HepG2 (cell line): ENCODE results near the gene PHKB.

ENCODE experiments used
- BCL3 ChIP-seq: sonication (generic); formaldehyde crosslinking; IDR thresholded peaks from 2 replicates; pipeline ENCODE4 v1.5.1; 2020; ENCODE audit warnings: mild to moderate bottlenecking, missing genetic modification reagents, moderate library complexity
- CBX5 ChIP-seq: sonication (generic); formaldehyde crosslinking; IDR thresholded peaks from 2 replicates; pipeline ENCODE4 v1.4.0; 2020; ENCODE audit warnings: missing genetic modification reagents, borderline replicate concordance
- CTCF ChIP-seq: sonication (generic); formaldehyde crosslinking; IDR thresholded peaks from 2 replicates; pipeline ENCODE4 v1.5.0; 2020; ENCODE audit warnings: mild to moderate bottlenecking, missing genetic modification reagents, moderate library complexity
- GTF2F1 ChIP-seq: fragments of 150-350 bp; IDR thresholded peaks from 2 replicates; pipeline ENCODE4 v1.6.1; 2014; ENCODE audit warnings: low read length
- HDAC6 ChIP-seq: fragments of 200-600 bp; sonication (generic); IDR thresholded peaks from 2 replicates; pipeline ENCODE4 v1.7.0; 2017; ENCODE audit warnings: mild to moderate bottlenecking, antibody characterized with exemption, low read length, low read depth
- HNRNPH1 ChIP-seq: fragments of 200-400 bp; formaldehyde crosslinking; optimal IDR thresholded peaks from 2 replicates; pipeline ENCODE3; 2017; ENCODE audit warnings: mild to moderate bottlenecking, low read depth, low read length
- NR2F1 ChIP-seq, 2 experiments: fragments of 450-650 bp in 1 of 2; formaldehyde crosslinking in 1 of 2; IDR thresholded peaks; 2 replicates each; pipeline versions ENCODE4 v1.5.0 to v1.6.1; 2016 to 2020; ENCODE audit warnings: mild to moderate bottlenecking in 1 of 2, missing compliant biosample characterization in 1 of 2, missing genetic modification reagents in 1 of 2, moderate library complexity in 1 of 2
- PHF5A ChIP-seq: IDR thresholded peaks from one replicate; pipeline ENCODE4 v1.6.1; 2018; ENCODE audit warnings: low read depth, missing genetic modification reagents; ENCODE audit not compliant: unreplicated experiment
- PHF8 ChIP-seq: sonication (generic); formaldehyde crosslinking; IDR thresholded peaks from 2 replicates; pipeline ENCODE4 v1.5.0; 2020; ENCODE audit warnings: missing genetic modification reagents
- POLR2A ChIP-seq, 2 experiments: IDR thresholded peaks; 2 replicates each; pipeline ENCODE4 v1.6.1; 2011; ENCODE audit warnings: low read depth in 2 of 2, low read length in 2 of 2, mild to moderate bottlenecking in 1 of 2, moderate library complexity in 1 of 2; ENCODE audit not compliant: insufficient read depth in 1 of 2
- REPIN1 ChIP-seq: sonication (generic); formaldehyde crosslinking; IDR thresholded peaks from 2 replicates; pipeline ENCODE4 v1.8.0; 2022; ENCODE audit warnings: missing genetic modification reagents, low read depth, mild to moderate bottlenecking, borderline replicate concordance
- ZNF205 ChIP-seq: IDR thresholded peaks from 2 replicates; pipeline ENCODE4 v1.6.1; 2018; ENCODE audit warnings: missing biosample characterization, missing genetic modification reagents
- ZNF484 ChIP-seq: sonication (generic); formaldehyde crosslinking; IDR thresholded peaks from 2 replicates; pipeline ENCODE4 v1.5.1; 2020; ENCODE audit warnings: mild to moderate bottlenecking, low read depth, missing genetic modification reagents, borderline replicate concordance
- TF ChIP-seq, protein P1 (sequence below), 2 experiments: sonication (generic) in 1 of 2; formaldehyde crosslinking in 1 of 2; IDR thresholded peaks; 2 replicates each; pipeline versions ENCODE4 v1.5.1 to v1.6.1; 2011 to 2020; ENCODE audit warnings: borderline replicate concordance in 1 of 2, low read depth in 1 of 2, low read length in 1 of 2, mild to moderate bottlenecking in 1 of 2, missing genetic modification reagents in 1 of 2, moderate library complexity in 1 of 2

DNA sequence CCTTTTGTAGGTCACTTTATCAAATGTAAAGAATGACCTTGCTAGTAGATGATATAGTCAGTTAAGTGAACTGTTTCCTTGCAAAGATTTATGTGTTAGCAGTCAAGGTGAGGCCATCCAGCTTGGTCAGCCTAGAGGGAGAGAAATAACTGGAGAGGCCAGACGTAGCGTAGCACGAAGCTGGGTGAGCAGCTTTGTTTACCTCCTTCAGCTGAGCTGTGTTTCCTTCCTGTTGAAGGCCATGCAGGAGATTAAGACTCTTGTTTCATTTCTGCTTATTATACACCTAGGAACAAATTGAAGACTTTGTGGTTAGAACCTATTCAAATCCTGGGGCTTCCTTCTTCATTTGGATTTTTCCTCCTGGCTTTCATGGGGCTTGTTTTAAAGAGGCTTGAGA lies 267.1 kb downstream of the PHKB start:
- TF ChIP-seq, protein P1, sequence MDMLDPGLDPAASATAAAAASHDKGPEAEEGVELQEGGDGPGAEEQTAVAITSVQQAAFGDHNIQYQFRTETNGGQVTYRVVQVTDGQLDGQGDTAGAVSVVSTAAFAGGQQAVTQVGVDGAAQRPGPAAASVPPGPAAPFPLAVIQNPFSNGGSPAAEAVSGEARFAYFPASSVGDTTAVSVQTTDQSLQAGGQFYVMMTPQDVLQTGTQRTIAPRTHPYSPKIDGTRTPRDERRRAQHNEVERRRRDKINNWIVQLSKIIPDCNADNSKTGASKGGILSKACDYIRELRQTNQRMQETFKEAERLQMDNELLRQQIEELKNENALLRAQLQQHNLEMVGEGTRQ (IDR thresholded peaks at IDR 0.05; ENCODE audit: low read depth, low read length), result no peak
- TF ChIP-seq, protein P1 (CRISPR knock-in tag; IDR thresholded peaks at IDR 0.05; ENCODE audit: borderline replicate concordance), result no peak
- no peak for TF ChIP-seq CTCF
- no peak for TF ChIP-seq POLR2A (IDR thresholded peaks at IDR 0.05; ENCODE audit: insufficient read depth in 1 of 2, low read depth in 2 of 2, low read length in 2 of 2)
- no peak for TF ChIP-seq PHF5A (CRISPR knock-in tag)
- no peak for TF ChIP-seq CBX5
- TF ChIP-seq BCL3 (CRISPR knock-in tag), result no peak
- no peak for TF ChIP-seq GTF2F1
- no peak for TF ChIP-seq HDAC6
- no peak for TF ChIP-seq HNRNPH1
- no peak for TF ChIP-seq REPIN1 (CRISPR knock-in tag)
- TF ChIP-seq ZNF205 (CRISPR knock-in tag), result no peak
- no peak for TF ChIP-seq PHF8 (CRISPR knock-in tag)
- no peak for TF ChIP-seq ZNF484 (CRISPR knock-in tag)
- TF ChIP-seq NR2F1 (CRISPR knock-in tag; IDR thresholded peaks at IDR 0.05), result no peak
